Caco-2 (cell line): ENCODE data around the gene CREB3L2. TPM values are rescaled to one million over a fixed set of nuclear protein-coding genes. Genes with fewer than 3 reads are reported as not detected.

Experiments used
- BruUV-seq: library from RNA; stranded (reverse); fragments of 400-500 nt; replicated peaks from 2 replicates; lab custom pipeline; 2021; lab: Mats Ljungman, UMichigan
- CTCF ChIA-PET: fragments of 300-600 bp; sonication (Branson Sonifier 250); formaldehyde crosslinking; loops from one replicate; lab custom pipeline; 2022; ENCODE audit warnings: antibody characterized with exemption; lab: Charles Lee
- POLR2A ChIA-PET: fragments of 300-600 bp; sonication (Branson Sonifier 250); formaldehyde crosslinking; loops from one replicate; lab custom pipeline; 2022; ENCODE audit warnings: antibody characterized with exemption; lab: Charles Lee
- DNase-seq, 2 experiments: peaks; one replicate each; pipeline versions ENCODE4 v3.0.0 to v3.0.0-alpha.2; 2020 to 2022
- H3K27me3 ChIP-seq: replicated peaks from 2 replicates; pipeline ENCODE4 v1.6.0; 2011; ENCODE audit warnings: low read length; ENCODE audit not compliant: control insufficient read depth, insufficient read depth
- H3K36me3 ChIP-seq: 2 replicates; pipeline ENCODE4 v1.5.1; 2011; ENCODE audit warnings: low read length; ENCODE audit not compliant: control insufficient read depth, insufficient read depth
- H3K4me1 ChIP-seq: fragments of 250-450 bp; sonication (Bioruptor Pico); 2 replicates; pipeline ENCODE4 v1.5.1; 2020; ENCODE audit warnings: mild to moderate bottlenecking
- H3K4me3 ChIP-seq: 2 replicates; pipeline ENCODE4 v1.5.1; 2011; ENCODE audit warnings: low read depth, mild to moderate bottlenecking, control low read depth, low read length
- H3K9me3 ChIP-seq: fragments of 250-450 bp; sonication (Bioruptor Pico); 2 replicates; pipeline ENCODE4 v1.5.1; 2020; ENCODE audit warnings: mild to moderate bottlenecking, moderate library complexity
- H3K27ac Mint-ChIP-seq: one replicate; pipeline ENCODE4 v1.8.0; 2022; ENCODE audit warnings: mixed read lengths; ENCODE audit not compliant: unreplicated experiment
- H3K27me3 Mint-ChIP-seq: one replicate; pipeline ENCODE4 v1.8.0; 2022; ENCODE audit warnings: mixed read lengths; ENCODE audit not compliant: insufficient read depth, unreplicated experiment
- H3K36me3 Mint-ChIP-seq: one replicate; pipeline ENCODE4 v1.8.0; 2022; ENCODE audit warnings: mild to moderate bottlenecking, mixed read lengths; ENCODE audit not compliant: insufficient read depth, unreplicated experiment
- H3K4me1 Mint-ChIP-seq: one replicate; pipeline ENCODE4 v1.8.0; 2022; ENCODE audit warnings: low read depth, mixed read lengths; ENCODE audit not compliant: unreplicated experiment
- H3K4me3 Mint-ChIP-seq: one replicate; pipeline ENCODE4 v1.8.0; 2022; ENCODE audit warnings: mild to moderate bottlenecking, moderate library complexity, mixed read lengths; ENCODE audit not compliant: unreplicated experiment
- H3K9me3 Mint-ChIP-seq: one replicate; pipeline ENCODE4 v1.8.0; 2022; ENCODE audit warnings: mixed read lengths; ENCODE audit not compliant: unreplicated experiment
- CTCF ChIP-seq, 2 experiments: fragments of 200-600 bp in 1 of 2; IDR thresholded peaks; 1 replicate in 1 of 2; 2 replicates in 1 of 2; pipeline versions ENCODE4 v1.5.1 to v1.8.0; 2011 to 2022; ENCODE audit warnings: antibody characterized with exemption in 1 of 2, control low read depth in 1 of 2, inconsistent platforms in 1 of 2, low read depth in 1 of 2, low read length in 1 of 2, mild to moderate bottlenecking in 1 of 2, moderate library complexity in 1 of 2; ENCODE audit not compliant: insufficient read depth in 1 of 2, severe bottlenecking in 1 of 2, unreplicated experiment in 1 of 2
- intact Hi-C: fragments of 100-400 bp; cut with micrococcal nuclease; formaldehyde crosslinking; loops from one replicate; pipeline ENCODE4 v1.10.0; 2022; ENCODE audit not compliant: unreplicated experiment
- total RNA-seq: library from RNA; stranded (reverse); gene quantifications from 2 replicates; pipeline ENCODE4 v1.2.3, GENCODE V29; 2022

CREB3L2 gene
- total RNA-seq, 1 experiment from 2014 or later = 123 TPM

- peak overlapping the region; percentile 14 for H3K27ac Mint-ChIP-seq
- no peak for TF ChIP-seq CTCF (IDR thresholded peaks at IDR 0.05; ENCODE audit: insufficient read depth in 1 of 2, low read depth in 1 of 2, low read length in 1 of 2, severe bottlenecking in 1 of 2, unreplicated experiment in 1 of 2)
- no peaks in the 10 kb centered on the region for H3K27me3 Mint-ChIP-seq
- POLR2A ChIA-PET = interaction anchor here (0.8 kb wide), 1 partner anchor 14 kb away, joined by 3 read pairs; no protein-coding TSS in a partner anchor
- H3K4me3 ChIP-seq = no peak overlapping the region
- H3K4me3 Mint-ChIP-seq = no peak overlapping the region
- DNase-seq = no peak
- peaks cover 2% of the 10 kb centered on the region; the same call in 1 of the 2 replicates for H3K36me3 ChIP-seq
- no peaks in the 10 kb centered on the region for H3K27me3 ChIP-seq
- no peaks in the 10 kb centered on the region for H3K9me3 ChIP-seq
- peaks cover 48% of the 10 kb centered on the region for H3K4me1 ChIP-seq
- intact Hi-C loops = no loop called here
- CTCF ChIA-PET = interaction anchor here (0.6 kb wide), 1 partner anchor 34 kb away, joined by 3 read pairs; no protein-coding TSS in a partner anchor
- peaks cover 16% of the 10 kb centered on the region for H3K36me3 Mint-ChIP-seq
- H3K4me1 Mint-ChIP-seq = peaks cover 26% of the 10 kb centered on the region
- no peaks in the 10 kb centered on the region for H3K9me3 Mint-ChIP-seq
- no TSS peak for BruUV-seq
Measured at GRCh38 chr7:137974766-137975165, 27.1 kb downstream of the CREB3L2 start.

- ChIA-PET POLR2A (no interaction called here), CTCF (no interaction called here)
- H3K4me1 Mint-ChIP-seq = peaks cover 42% of the 10 kb centered on the region
- Histone ChIP-seq H3K9me3 (no peaks in the 10 kb centered on the region), H3K4me1 (peaks cover 58% of the 10 kb centered on the region), H3K36me3 (peaks cover 2% of the 10 kb centered on the region; the same call in 1 of the 2 replicates), H3K27me3 (no peaks in the 10 kb centered on the region), H3K4me3 (no peak overlapping the region)
- H3K4me3 Mint-ChIP-seq = no peak overlapping the region
- DNase-seq = no peak
- no peak overlapping the region for H3K27ac Mint-ChIP-seq
- no peak for TF ChIP-seq CTCF (IDR thresholded peaks at IDR 0.05; ENCODE audit: insufficient read depth in 1 of 2, low read depth in 1 of 2, low read length in 1 of 2, severe bottlenecking in 1 of 2, unreplicated experiment in 1 of 2)
- peaks cover 7% of the 10 kb centered on the region for H3K9me3 Mint-ChIP-seq
- H3K27me3 Mint-ChIP-seq = no peaks in the 10 kb centered on the region
- no TSS peak for BruUV-seq
- intact Hi-C loops = loop anchor here (1.0 kb wide), 1 partner anchor 13 kb away; no protein-coding TSS in a partner anchor
- H3K36me3 Mint-ChIP-seq = peaks cover 38% of the 10 kb centered on the region
Measured at GRCh38 chr7:137970253-137970975, 31.5 kb downstream of the CREB3L2 start.

- H3K4me3 Mint-ChIP-seq = no peak overlapping the region
- Histone ChIP-seq H3K36me3 (peaks cover 2% of the 10 kb centered on the region; the same call in 1 of the 2 replicates), H3K27me3 (no peaks in the 10 kb centered on the region), H3K4me3 (no peak overlapping the region), H3K4me1 (peaks cover 62% of the 10 kb centered on the region), H3K9me3 (no peaks in the 10 kb centered on the region)
- peaks cover 7% of the 10 kb centered on the region for H3K9me3 Mint-ChIP-seq
- CTCF ChIA-PET = no interaction called here
- H3K27me3 Mint-ChIP-seq = no peaks in the 10 kb centered on the region
- intact Hi-C loops = loop anchor here (1.0 kb wide), 1 partner anchor 13 kb away; no protein-coding TSS in a partner anchor
- POLR2A ChIA-PET = no interaction called here
- H3K27ac Mint-ChIP-seq = no peak overlapping the region
- peaks cover 38% of the 10 kb centered on the region for H3K36me3 Mint-ChIP-seq
- no peak for TF ChIP-seq CTCF (IDR thresholded peaks at IDR 0.05; ENCODE audit: insufficient read depth in 1 of 2, low read depth in 1 of 2, low read length in 1 of 2, severe bottlenecking in 1 of 2, unreplicated experiment in 1 of 2)
- no peak for DNase-seq
- H3K4me1 Mint-ChIP-seq = peaks cover 44% of the 10 kb centered on the region
- no TSS peak for BruUV-seq
Measured at GRCh38 chr7:137969828-137970227, 32.1 kb downstream of the CREB3L2 start.
